HTR-8/SVneo (cell line): ENCODE data around the gene LEF1.

Experiments used
- DNase-seq: peaks from one replicate; pipeline ENCODE4 v3.0.0; 2011; ENCODE audit warnings: low spot score, mixed read lengths; ENCODE audit not compliant: insufficient read length
- FAIRE-seq: peaks from 2 replicates; lab custom pipeline; 2011; peaks lifted over from hg19 to GRCh38; lab: Jason Lieb, UNC

The LEF1 gene

GRCh38 chr4:108152980-108153379, 15.8 kb downstream of the LEF1 start:
- DNase-seq (no peak), FAIRE-seq (no peak)

GRCh38 chr4:108149588-108150380, 18.9 kb downstream of the LEF1 start:
- FAIRE-seq: no peak
- DNase-seq: no peak

GRCh38 chr4:108148316-108148715, 20.4 kb downstream of the LEF1 start:
- DNase-seq (no peak), FAIRE-seq (no peak)

- no peak for DNase-seq
- no peak for FAIRE-seq
Measured at GRCh38 chr4:108146819-108147218, 21.9 kb downstream of the LEF1 start.

- FAIRE-seq (no peak), DNase-seq (no peak)
Measured at GRCh38 chr4:108146336-108146735, 22.4 kb downstream of the LEF1 start.

GRCh38 chr4:108144451-108144850, 24.3 kb downstream of the LEF1 start:
- FAIRE-seq (no peak), DNase-seq (no peak)

- no peak for DNase-seq
- no peak for FAIRE-seq
Measured at GRCh38 chr4:108143515-108143914, 25.2 kb downstream of the LEF1 start.

- no peak for DNase-seq
- FAIRE-seq: no peak
Measured at GRCh38 chr4:108142870-108143269, 25.9 kb downstream of the LEF1 start.

GRCh38 chr4:108141213-108141950, 27.4 kb downstream of the LEF1 start:
- DNase-seq (no peak), FAIRE-seq (no peak)

- DNase-seq (no peak), FAIRE-seq (no peak)
Measured at GRCh38 chr4:108140328-108140727, 28.4 kb downstream of the LEF1 start.

- no peak for FAIRE-seq
- no peak for DNase-seq
Measured at GRCh38 chr4:108139089-108139488, 29.6 kb downstream of the LEF1 start.

- FAIRE-seq: no peak
- DNase-seq: no peak
Measured at GRCh38 chr4:108135549-108136209, 33.1 kb downstream of the LEF1 start.

- DNase-seq (no peak), FAIRE-seq (no peak)
Measured at GRCh38 chr4:108130955-108131354, 37.8 kb downstream of the LEF1 start.

GRCh38 chr4:108129196-108129595, 39.5 kb downstream of the LEF1 start:
- FAIRE-seq: no peak

GRCh38 chr4:108126806-108127205, 41.9 kb downstream of the LEF1 start:
- FAIRE-seq: no peak
- no peak for DNase-seq

More at GRCh38 chr4:108129196-108129595, 39.5 kb downstream of the LEF1 start:
- no peak for DNase-seq

- DNase-seq: no peak
- no peak for FAIRE-seq
Measured at GRCh38 chr4:108120789-108121188, 47.9 kb downstream of the LEF1 start.

- no peak for FAIRE-seq
- DNase-seq: no peak
Measured at GRCh38 chr4:108119199-108119800, 49.4 kb downstream of the LEF1 start.

- FAIRE-seq (no peak), DNase-seq (no peak)
Measured at GRCh38 chr4:108118505-108118904, 50.2 kb downstream of the LEF1 start.

GRCh38 chr4:108117418-108118182, 51.1 kb downstream of the LEF1 start:
- DNase-seq (no peak), FAIRE-seq (no peak)
